Heart right ventricle (tissue), 16 donors: ENCODE measurements around the gene KCNJ15. TPM values are rescaled to one million over a fixed set of nuclear protein-coding genes. Genes with fewer than 3 reads are reported as not detected.
A peak's percentile ranks its signal among the peaks of the same experiment; 100 is the strongest.

Source experiments
- ATAC-seq, 8 donors: fragments of 200-7000 bp; cut with Tn5 transposase; one replicate each; pipeline ENCODE4 v1.9.1; 2020; ENCODE audit warnings: mild to moderate bottlenecking in 8 of 8, moderate library complexity in 8 of 8, moderate number of reproducible peaks in 1 of 8
- DNase-seq, 2 donors: peaks; one replicate each; pipeline ENCODE4 v3.0.0-alpha.2; 2020
- H3K27ac ChIP-seq, 10 donors: fragments of 200-600 bp; sonication (generic) in 2 of 10; one replicate each; pipeline versions ENCODE4 v1.5.0 to v1.8.0; 2020 to 2022; ENCODE audit warnings: mild to moderate bottlenecking in 3 of 10
- H3K27me3 ChIP-seq, 7 donors: fragments of 200-600 bp; one replicate each; pipeline ENCODE4 v1.8.0; 2021 to 2022; ENCODE audit warnings: mild to moderate bottlenecking in 2 of 7
- H3K36me3 ChIP-seq, 9 donors: fragments of 200-600 bp; sonication (generic) in 1 of 9; one replicate each; pipeline versions ENCODE4 v1.5.0 to v1.8.0; 2020 to 2022; ENCODE audit warnings: mild to moderate bottlenecking in 2 of 9
- H3K4me1 ChIP-seq, 9 donors: fragments of 200-600 bp; sonication (generic) in 1 of 9; one replicate each; pipeline versions ENCODE4 v1.5.0 to v1.8.0; 2020 to 2022; ENCODE audit warnings: mild to moderate bottlenecking in 4 of 9
- H3K4me3 ChIP-seq, 10 donors: fragments of 200-600 bp; sonication (generic) in 2 of 10; one replicate each; pipeline versions ENCODE4 v1.5.0 to v1.8.0; 2020 to 2022; ENCODE audit warnings: mild to moderate bottlenecking in 7 of 10, moderate library complexity in 2 of 10
- H3K9me3 ChIP-seq, 11 donors: fragments of 200-600 bp in 10 of 11; sonication (generic) in 2 of 11; one replicate each; pipeline versions ENCODE4 v1.5.0 to v1.8.0; 2013 to 2022; ENCODE audit warnings: mild to moderate bottlenecking in 2 of 11, control low read depth in 1 of 11, moderate library complexity in 1 of 11
- WGBS, 2 donors: extraction: QIAGEN DNeasy Blood & Tissue Kit; methylation state at CpG; one replicate each; pipeline ENCODE4 v1.1.7; 2013; ENCODE audit warnings: inconsistent platforms in 1 of 2; 5-methylcytosine and 5-hydroxymethylcytosine counted together
- intact Hi-C, 10 donors: fragments of 100-400 bp; cut with DNase I; formaldehyde crosslinking; loops; one replicate each; pipeline versions ENCODE4 v1.11.1 to v1.14.2; 2022
- polyA plus RNA-seq, 2 donors: library from polyadenylated mRNA; stranded (reverse); fragments of 200-250 nt; gene quantifications; one replicate each; pipeline ENCODE4 v1.2.3, GENCODE V29; 2013
- total RNA-seq, 10 donors: library from RNA; stranded (reverse); fragmentation: NEBNext Ultra II Directional in 3 of 10; extraction: Animal tissue kit (Norgen Biotek cat#: 25700) in 3 of 10; gene quantifications; one replicate each; pipeline versions ENCODE4 v1.2.1 to v1.2.4, GENCODE V29; 2021 to 2023
- TF ChIP-seq, protein P1 (sequence below), 9 donors: fragments of 200-600 bp; sonication (generic) in 2 of 9; IDR thresholded peaks; one replicate each; pipeline versions ENCODE4 v1.5.0 to v1.8.0; 2021 to 2022; ENCODE audit warnings: antibody characterized with exemption in 9 of 9, mild to moderate bottlenecking in 5 of 9, moderate library complexity in 1 of 9
- donor health status: Arrhythmogenic right ventricular cardiomyopathy.
- donor health status: ischemic (EF 13 %, LVEDD 7.1; RV severe dilation, severe dysfunction).
- donor health status: healthy with polysubstance abuse.
- donor health status: DM: no; HTN: yes; CAD: no.
- donor health status: DM: no; HTN: no; CAD: no.
- donor health status: ischemic (EF 25% LVEDD 6.9; RV normal size, moderate dysfunction).
- donor health status: ischemic (EF 25% LVEDD 5.7; RV mildly dilated, moderate dysfunction).
- donor health status: healthy.
- donor health status: DM: yes; HTN: yes; CAD: no.
- donor health status: Ischemic cardiomyopathy.
- donor health status: ischemic (EF 35%, LVEDD 5.7; RV mildly dilated, moderate dysfunction).
- donor health status: nonischemic (EF 11% LVEDD 7.7; RV severe dilation, severe dysfunction).
- donor health status: DM: yes; HTN: yes; CAD: no.
- donor health status: PGD.
- donor health status: ischemic (EF 29% LVEDD 5.4; RV normal size, mild dysfunction).
- donor health status: nonischemic (EF 23%, LVEDD 6.1; RV moderate dilation, normal function).

Gene KCNJ15
- total and polyA plus RNA-seq, 12 donors: 0.10 to 2.1 (median 0.47) TPM; not detected in 2

DNA sequence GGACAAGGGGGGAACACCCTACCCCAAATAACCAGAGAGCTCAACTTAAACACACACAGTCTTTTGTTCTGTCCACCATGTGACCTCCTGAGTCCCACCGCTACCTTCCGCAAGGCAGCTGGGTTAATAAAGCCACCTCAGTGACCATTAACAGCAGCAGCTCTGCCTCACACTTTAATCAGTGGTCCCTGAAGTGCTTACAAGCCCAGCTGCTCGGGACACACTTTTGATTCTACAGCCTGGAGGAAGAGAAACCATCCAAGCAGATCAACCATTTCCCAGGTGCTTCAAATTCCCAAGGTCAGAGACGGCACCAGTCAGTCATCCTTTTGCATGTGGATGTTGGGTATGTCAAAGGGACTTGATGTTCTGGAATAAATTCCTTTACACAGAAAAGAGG lies 70.1 kb downstream of the KCNJ15 start:
- Histone ChIP-seq H3K4me1 (peaks cover 0 to 26% (median 0%) of the 10 kb centered on the region in 9 donors), H3K9me3 (no peaks in the 10 kb centered on the region), H3K36me3 (no peaks in the 10 kb centered on the region), H3K4me3 (no peak overlapping the region), H3K27ac (no peak overlapping the region), H3K27me3 (peaks cover 0 to 18% (median 6%) of the 10 kb centered on the region in 7 donors)
- WGBS, 2 donors: 73 to 83% methylated on average over 4 of the region's 4 CpGs
- ATAC-seq (no peak), DNase-seq (no peak)
- intact Hi-C loops: no loop called here
- TF ChIP-seq, protein P1, sequence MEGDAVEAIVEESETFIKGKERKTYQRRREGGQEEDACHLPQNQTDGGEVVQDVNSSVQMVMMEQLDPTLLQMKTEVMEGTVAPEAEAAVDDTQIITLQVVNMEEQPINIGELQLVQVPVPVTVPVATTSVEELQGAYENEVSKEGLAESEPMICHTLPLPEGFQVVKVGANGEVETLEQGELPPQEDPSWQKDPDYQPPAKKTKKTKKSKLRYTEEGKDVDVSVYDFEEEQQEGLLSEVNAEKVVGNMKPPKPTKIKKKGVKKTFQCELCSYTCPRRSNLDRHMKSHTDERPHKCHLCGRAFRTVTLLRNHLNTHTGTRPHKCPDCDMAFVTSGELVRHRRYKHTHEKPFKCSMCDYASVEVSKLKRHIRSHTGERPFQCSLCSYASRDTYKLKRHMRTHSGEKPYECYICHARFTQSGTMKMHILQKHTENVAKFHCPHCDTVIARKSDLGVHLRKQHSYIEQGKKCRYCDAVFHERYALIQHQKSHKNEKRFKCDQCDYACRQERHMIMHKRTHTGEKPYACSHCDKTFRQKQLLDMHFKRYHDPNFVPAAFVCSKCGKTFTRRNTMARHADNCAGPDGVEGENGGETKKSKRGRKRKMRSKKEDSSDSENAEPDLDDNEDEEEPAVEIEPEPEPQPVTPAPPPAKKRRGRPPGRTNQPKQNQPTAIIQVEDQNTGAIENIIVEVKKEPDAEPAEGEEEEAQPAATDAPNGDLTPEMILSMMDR (IDR thresholded peaks at IDR 0.05): no peak

DNA sequence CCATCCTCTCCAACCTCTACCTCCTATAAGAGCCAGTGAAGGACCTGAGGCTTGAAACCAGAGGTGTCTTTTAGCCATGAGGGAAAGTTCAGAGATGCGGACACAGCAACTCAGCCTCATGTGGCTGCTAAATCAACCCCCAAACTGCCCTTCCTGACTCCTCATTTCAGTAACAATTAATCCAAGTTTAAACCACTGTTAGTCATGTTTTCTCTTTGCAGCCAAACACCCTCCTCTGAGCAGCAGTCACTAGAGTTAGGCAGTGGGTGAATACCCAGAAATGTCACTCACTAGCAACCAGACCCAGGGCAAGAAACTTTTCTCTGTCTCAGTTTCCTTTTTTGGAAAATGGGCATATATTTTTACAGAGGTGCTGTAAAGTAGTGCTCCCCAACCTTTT lies 71.2 kb downstream of the KCNJ15 start:
- H3K4me3 ChIP-seq: no peak overlapping the region
- no peak for DNase-seq
- intact Hi-C loops: no loop called here
- no peaks in the 10 kb centered on the region for H3K9me3 ChIP-seq
- 92 to 96% methylated on average over 1 of the region's 1 CpG for WGBS, 2 donors
- no peaks in the 10 kb centered on the region for H3K36me3 ChIP-seq
- TF ChIP-seq, protein P1 (IDR thresholded peaks at IDR 0.05): no peak
- H3K27ac ChIP-seq: peak overlapping the region in 1 of 10 donors; percentile 10
- ATAC-seq: no peak
- H3K4me1 ChIP-seq: peaks cover 0 to 26% (median 0%) of the 10 kb centered on the region in 9 donors
- H3K27me3 ChIP-seq: peaks cover 0 to 18% (median 6%) of the 10 kb centered on the region in 7 donors

DNA sequence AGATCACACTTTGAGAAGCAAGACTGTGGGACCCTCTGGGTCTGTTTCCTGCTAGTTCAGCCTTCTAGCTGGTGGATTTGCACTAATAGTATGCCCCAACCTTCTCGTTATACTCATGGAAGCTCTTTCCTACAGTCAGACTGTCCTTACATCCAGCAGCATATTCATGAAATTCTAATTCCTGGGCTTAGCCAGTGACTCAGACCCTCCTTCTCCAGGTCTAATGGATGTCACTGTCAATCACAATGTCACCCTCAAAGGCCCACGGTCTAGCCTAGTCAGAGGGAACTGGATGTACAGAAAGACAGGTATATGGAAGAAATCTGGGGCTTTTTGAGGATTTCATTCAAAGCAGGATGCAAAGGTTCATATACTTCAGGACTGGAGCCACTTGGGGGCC lies 72.4 kb downstream of the KCNJ15 start:
- H3K27ac ChIP-seq: no peak overlapping the region
- no peaks in the 10 kb centered on the region for H3K9me3 ChIP-seq
- no peak overlapping the region for H3K4me3 ChIP-seq
- no peaks in the 10 kb centered on the region for H3K36me3 ChIP-seq
- peaks cover 0 to 16% (median 6%) of the 10 kb centered on the region in 7 donors for H3K27me3 ChIP-seq
- no peak for ATAC-seq
- DNase-seq: no peak
- WGBS, 2 donors: 85 to 87% methylated on average over 2 of the region's 2 CpGs
- TF ChIP-seq, protein P1 (IDR thresholded peaks at IDR 0.05): no peak
- H3K4me1 ChIP-seq: peaks cover 0 to 20% (median 0%) of the 10 kb centered on the region in 9 donors
- intact Hi-C loops: no loop called here

DNA sequence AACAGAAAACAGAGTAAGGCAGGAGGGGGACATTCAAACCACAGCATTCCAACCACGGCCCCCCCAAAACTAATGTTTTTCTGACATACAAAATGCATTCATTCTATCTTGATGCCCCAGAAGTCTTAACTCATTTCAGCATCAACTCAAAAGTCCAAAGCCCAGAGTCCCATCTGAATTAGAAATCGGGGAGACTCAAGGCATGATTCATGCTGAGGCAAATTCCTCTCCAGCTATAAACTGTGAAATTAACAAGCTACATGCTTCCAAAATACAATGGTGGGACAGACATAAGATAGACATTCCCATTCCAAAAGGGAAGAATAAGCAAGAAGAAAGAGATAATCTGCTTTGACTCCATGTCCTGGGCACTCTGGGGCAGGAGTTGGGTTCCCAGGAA lies 73.9 kb downstream of the KCNJ15 start:
- Histone ChIP-seq H3K4me3 (no peak overlapping the region), H3K9me3 (no peaks in the 10 kb centered on the region), H3K36me3 (no peaks in the 10 kb centered on the region), H3K27me3 (peaks cover 0 to 6% (median 0%) of the 10 kb centered on the region in 7 donors), H3K4me1 (peaks cover 0 to 11% (median 0%) of the 10 kb centered on the region in 9 donors), H3K27ac (no peak overlapping the region)
- intact Hi-C loops: no loop called here
- TF ChIP-seq, protein P1 (IDR thresholded peaks at IDR 0.05): no peak
- WGBS, 2 donors: 89 to 90% methylated on average over 2 of the region's 2 CpGs
- ATAC-seq (no peak), DNase-seq (no peak)
